Medulla oblongata (tissue), 1 donor: ENCODE data around the gene PDXDC1.
"Not testable (repeated sequence)": the region's sequence is repeated elsewhere in the genome, so short reads cannot be mapped to it uniquely, and the experiment has no call there.

Source experiments
- DNase-seq: peaks from one replicate; pipeline ENCODE4 v3.0.0-alpha.2; 2015; ENCODE audit errors: extremely low spot score

PDXDC1 gene

GRCh38 chr16:15035163-15035729, 60.4 kb downstream of the PDXDC1 start:
- DNase-seq = no peak

- DNase-seq = no peak
These were observed 62.2 kb downstream of the PDXDC1 start for GRCh38 chr16:15037003-15037402.

- DNase-seq = no peak
These were observed 62.9 kb downstream of the PDXDC1 start for GRCh38 chr16:15037745-15038144.

- DNase-seq = no peak
These were observed 63.9 kb downstream of the PDXDC1 start for GRCh38 chr16:15038689-15039088.

DNA sequence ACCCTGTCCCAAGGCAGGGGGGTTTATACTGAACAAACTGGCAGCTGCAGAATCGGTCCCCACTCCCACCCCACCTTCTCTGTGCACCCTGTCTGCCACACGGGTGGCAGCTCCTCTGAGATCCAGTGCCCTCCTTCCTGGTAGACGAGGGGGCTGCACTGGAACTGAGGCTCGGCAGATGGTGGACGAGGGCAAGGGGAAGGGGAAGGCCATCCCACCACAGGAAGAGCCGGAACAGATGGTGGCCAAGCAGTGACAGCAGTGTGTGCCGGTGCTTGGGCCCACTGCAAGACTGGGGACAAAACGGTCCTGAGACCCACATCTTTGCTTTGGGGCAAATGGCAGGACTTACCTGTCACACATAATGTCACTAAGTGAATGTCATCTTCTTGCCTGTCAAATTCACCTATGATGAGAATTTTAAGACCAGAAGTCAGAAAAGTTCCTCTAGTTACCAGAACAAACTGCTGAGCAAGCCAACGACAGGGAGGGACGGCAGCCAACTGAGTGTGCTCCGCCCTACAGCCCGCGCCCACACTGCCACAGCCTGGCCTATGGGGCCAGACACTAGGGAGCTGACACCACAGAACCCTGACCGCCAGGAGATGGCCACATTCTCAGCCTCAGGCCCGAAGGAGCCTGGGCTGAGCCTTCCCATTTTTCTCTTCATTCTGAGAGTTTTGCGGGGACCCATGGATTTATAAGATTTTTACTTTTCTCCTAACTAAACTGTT, 66.6 kb downstream of the PDXDC1 start:
- peak; percentile 91 for DNase-seq

- DNase-seq = no peak
These were observed 68.5 kb downstream of the PDXDC1 start for GRCh38 chr16:15043344-15043743.

- DNase-seq = no peak
These were observed 69.5 kb downstream of the PDXDC1 start for GRCh38 chr16:15044286-15044685.

- not testable (repeated sequence) for DNase-seq
These were observed 70.4 kb downstream of the PDXDC1 start for GRCh38 chr16:15045270-15045669.

DNA sequence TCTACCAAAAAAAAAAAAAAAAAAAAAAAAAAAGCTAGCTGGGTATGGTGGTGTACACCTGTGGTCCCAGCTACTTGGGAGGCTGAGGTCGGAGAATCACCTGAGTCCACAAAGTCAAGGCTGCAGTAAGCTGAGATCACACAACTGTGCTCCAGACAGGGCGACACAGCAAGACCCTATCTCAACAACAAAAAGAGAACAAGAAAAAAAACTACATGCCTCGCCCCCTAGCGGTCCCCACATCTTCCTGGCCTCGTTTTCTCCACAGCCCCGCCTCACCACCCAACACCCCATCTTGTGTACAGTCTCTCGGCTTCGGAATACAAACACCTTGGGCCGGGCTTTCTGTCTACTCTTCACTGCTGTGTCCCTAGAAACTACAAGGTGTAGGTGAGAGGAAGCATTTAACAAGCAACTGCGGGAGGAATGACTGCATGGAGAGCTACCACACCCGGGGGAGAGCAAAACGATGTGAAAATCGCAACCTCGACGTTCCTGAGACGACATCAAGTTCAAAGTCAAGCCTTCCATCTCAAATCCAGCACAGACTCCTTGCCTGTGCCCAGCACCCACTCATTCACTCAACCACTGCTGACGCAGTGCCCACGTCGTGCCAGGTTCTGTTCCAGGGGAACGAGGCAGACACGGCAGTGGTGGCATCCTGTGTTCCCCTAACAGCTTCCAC, 72.0 kb downstream of the PDXDC1 start:
- no peak for DNase-seq

DNA sequence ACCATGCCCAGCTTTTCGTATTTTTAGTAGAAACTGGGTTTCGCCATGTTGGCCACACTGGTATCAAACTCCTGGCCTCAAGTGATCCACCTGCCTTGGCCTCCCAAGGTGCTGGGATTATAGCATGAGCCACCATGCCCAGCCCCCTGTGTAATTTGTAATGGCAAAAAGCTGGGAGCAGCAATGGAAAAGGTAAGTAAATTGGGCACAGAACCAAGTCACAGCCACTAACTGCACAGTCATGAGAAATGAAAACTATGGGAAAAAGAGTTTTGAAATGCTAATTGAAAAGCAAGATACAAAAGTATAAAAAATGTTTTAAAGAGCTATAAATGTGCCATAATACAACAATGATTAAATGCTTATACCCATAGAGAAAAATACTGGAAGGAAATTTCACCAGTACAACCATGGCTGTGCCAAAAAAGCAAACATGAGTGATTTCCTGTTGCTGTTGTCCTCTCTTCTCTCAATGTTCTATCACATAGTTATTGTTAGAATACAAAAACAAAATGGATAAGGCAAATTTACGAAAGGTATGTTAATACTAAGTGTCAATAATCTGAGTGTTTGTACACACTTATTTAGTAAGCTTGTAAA, 74.9 kb downstream of the PDXDC1 start:
- no peak for DNase-seq

- DNase-seq = not testable (repeated sequence)
These were observed 75.6 kb downstream of the PDXDC1 start for GRCh38 chr16:15050440-15050839.

- DNase-seq = no peak
These were observed 76.6 kb downstream of the PDXDC1 start for GRCh38 chr16:15051387-15051951.

DNA sequence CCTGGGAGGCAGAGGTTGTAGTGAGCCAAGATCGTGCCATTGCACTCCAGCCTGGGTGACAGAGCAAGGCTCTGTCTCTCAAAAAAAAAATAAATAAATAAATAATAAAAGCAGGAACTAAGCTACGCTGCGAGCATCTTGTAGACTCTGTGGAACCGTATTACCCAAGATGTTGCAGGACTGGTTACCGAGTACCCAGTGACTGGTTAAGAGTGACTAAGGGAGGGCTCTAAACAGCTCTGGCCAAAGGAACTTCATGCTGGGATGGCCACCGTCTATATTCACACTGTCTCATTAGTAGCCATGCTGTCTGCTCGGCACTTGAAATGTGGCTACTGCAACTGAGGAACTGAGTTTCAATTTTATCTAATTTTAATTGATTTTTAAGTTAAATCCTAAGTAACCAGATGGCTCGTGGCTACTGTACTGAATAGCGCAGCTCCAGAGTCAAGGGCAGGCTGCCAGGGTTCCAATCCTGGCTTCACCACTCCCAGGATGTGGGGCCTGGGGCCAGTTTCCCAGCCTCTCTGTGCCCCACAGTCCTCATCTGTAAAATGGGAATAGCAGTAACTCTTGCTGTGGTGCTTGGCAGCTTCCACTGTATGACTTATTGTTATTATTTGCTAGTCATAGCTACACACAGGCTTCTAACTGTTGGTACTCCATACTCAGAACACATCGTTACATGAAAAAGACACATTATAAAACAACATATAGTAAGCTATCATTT, 78.1 kb downstream of the PDXDC1 start:
- DNase-seq = no peak

DNA sequence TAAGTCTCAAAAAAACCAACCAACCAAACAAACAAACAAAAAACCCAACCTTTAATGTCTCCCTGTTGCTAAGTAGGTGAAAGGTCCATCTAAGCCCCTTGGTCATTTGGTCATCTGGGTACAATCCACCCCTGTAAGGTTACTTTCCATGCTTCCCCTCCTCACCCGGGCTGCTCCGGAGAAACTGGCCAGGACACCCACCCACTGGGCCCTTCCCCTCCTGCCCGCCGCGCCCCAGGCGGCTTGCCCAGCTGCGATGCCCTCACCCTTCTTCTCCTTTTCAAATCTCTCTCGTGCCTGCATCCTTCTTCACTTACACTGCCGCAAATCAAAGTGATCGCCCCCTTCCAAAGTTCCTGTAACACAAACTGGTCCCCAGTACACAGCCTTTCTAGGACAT, 79.1 kb downstream of the PDXDC1 start:
- no peak for DNase-seq

DNA sequence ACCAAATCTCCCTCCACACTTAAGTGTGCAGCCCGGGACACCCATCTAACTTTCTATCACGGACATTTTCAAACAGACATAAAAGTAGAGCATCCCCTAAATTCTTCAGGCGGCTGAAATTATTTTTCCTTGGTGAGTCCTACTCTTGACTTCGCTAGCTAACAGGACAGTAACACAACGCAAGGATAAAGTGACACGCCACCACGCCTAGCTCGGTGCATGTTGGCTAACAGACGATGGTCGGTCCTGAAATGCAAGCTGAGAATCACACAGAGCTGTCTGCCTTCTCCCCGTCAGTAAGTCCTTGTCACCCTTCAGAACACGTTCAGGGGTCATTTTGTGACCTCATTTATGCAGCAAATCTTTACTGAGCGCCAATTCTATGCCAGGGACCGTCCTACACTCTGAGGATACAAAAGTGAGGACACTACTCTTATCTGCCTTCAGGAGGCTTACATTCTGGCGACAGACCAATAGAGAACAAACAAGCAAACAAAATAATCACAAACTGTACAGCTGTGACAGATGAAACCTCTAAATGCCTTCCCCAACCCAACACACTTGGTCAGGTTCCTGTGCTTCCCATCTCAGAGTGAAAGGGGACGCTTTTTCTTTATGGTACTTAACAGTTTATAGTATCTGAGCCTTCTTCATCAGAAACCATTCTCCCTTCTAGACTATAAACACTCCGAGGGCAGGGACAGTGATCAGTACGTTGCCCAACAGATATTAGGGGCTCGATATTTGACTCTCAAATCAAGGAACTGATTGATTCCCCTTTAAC, 79.7 kb downstream of the PDXDC1 start:
- no peak for DNase-seq

DNA sequence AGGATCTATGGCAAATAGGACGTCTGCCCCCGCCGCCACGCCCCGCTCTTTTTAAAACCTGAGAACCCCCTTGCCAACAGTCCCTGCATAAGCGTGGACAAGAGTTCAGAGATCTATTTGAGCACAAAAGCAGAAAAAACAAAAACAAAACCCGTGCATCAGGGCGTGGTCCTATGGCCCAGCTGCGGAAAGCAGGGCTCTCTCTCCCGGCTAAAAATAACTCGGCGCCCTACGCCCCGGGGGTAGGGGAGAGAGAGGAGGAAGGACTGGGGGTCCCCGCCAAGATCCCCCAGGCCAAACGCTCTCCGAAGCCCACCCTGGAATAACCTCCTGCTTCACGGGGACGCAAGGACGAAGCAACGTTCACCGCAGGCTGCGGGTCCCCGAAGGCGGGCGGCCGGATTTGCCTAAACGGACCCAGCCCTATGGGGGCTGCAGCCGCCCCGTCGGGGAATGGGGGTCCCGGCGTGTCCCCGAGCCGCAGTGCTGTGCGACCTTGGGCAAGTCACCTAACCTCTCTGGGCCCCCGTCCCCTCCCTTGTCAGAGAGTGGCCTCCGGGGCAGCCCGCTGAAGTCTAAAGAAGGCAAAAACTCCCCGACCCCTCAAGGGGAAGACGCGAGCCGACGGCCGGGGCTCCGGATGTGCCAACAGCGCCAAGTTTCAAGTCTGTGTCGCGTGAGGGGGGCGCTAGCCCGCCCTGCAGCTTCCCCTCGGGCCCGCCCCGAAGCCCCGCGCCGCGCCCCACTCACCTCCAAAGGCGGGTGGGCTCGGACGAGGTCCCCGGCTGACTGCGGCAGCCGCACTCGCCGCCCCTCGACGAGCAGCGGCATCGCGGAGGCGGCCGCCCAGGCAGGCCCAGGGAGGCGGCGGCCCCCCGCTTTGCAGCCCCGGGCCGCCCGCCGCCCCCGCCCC, 80.6 kb downstream of the PDXDC1 start:
- no peak for DNase-seq

GRCh38 chr16:15057681-15058417, 83.0 kb downstream of the PDXDC1 start:
- no peak for DNase-seq

DNA sequence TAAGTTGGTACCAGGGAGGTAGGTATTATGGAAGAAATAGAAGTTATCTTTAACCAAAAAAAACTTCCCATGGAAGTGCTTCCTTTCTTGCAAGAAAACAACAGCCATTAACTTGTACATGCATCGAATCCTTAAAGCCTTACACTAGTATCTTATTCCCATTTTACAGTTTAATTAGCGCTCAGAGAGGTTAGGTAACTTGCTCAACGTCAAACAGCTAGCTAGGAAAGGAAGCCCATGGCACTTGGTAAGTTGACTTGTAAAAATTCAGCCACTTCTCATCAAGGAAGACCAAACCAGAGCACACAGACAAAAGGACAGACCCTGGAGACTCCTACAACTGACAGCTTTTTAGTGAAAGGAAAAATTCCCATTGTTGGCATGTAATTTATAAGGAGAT, 84.5 kb downstream of the PDXDC1 start:
- DNase-seq = no peak
